HEK293 (cell line): ENCODE measurements around the gene HOXA4.

ENCODE experiments used
- BCL11B ChIP-seq: fragments of 450-650 bp; formaldehyde crosslinking; IDR thresholded peaks from 2 replicates; pipeline ENCODE4 v1.5.1; 2016; ENCODE audit warnings: low read depth, missing biosample characterization, missing genetic modification characterization
- EGR2 ChIP-seq: fragments of 450-650 bp; formaldehyde crosslinking; IDR thresholded peaks from 2 replicates; pipeline ENCODE4 v1.5.1; 2016; ENCODE audit warnings: low read depth, missing biosample characterization, missing genetic modification characterization
- IKZF3 ChIP-seq: fragments of 450-650 bp; IDR thresholded peaks from 2 replicates; pipeline ENCODE4 v1.5.0; 2018; ENCODE audit warnings: missing biosample characterization, mild to moderate bottlenecking, missing genetic modification characterization, moderate library complexity
- KLF16 ChIP-seq: fragments of 450-650 bp; formaldehyde crosslinking; IDR thresholded peaks from 2 replicates; pipeline ENCODE4 v1.5.1; 2017; ENCODE audit warnings: missing biosample characterization, missing genetic modification characterization
- SETDB1 ChIP-seq: IDR thresholded peaks from one replicate; pipeline ENCODE4 v1.6.1; 2017; ENCODE audit warnings: mild to moderate bottlenecking, low read length, moderate library complexity, mixed read lengths; ENCODE audit not compliant: insufficient read length
- YY2 ChIP-seq: fragments of 450-650 bp; formaldehyde crosslinking; IDR thresholded peaks from 2 replicates; pipeline ENCODE4 v1.5.1; 2016; ENCODE audit warnings: missing biosample characterization, missing genetic modification characterization
- ZIC2 ChIP-seq: fragments of 450-650 bp; formaldehyde crosslinking; IDR thresholded peaks from 2 replicates; pipeline ENCODE4 v1.5.1; 2016; ENCODE audit warnings: missing biosample characterization, missing genetic modification characterization
- ZNF155 ChIP-seq: fragments of 450-650 bp; formaldehyde crosslinking; IDR thresholded peaks from 2 replicates; pipeline ENCODE4 v1.5.1; 2016; ENCODE audit warnings: missing biosample characterization, missing genetic modification characterization
- ZNF266 ChIP-seq: fragments of 450-650 bp; formaldehyde crosslinking; IDR thresholded peaks from 2 replicates; pipeline ENCODE4 v1.5.1; 2016; ENCODE audit warnings: missing biosample characterization, missing genetic modification characterization, low read depth
- ZNF292 ChIP-seq: fragments of 450-650 bp; formaldehyde crosslinking; IDR thresholded peaks from 2 replicates; pipeline ENCODE4 v1.5.1; 2016; ENCODE audit warnings: low read depth, missing biosample characterization, missing genetic modification characterization, borderline replicate concordance
- ZNF311 ChIP-seq: fragments of 450-650 bp; formaldehyde crosslinking; IDR thresholded peaks from 2 replicates; pipeline ENCODE4 v1.5.1; 2017; ENCODE audit warnings: missing biosample characterization, missing genetic modification characterization, borderline replicate concordance
- ZNF391 ChIP-seq: fragments of 450-650 bp; formaldehyde crosslinking; IDR thresholded peaks from 2 replicates; pipeline ENCODE4 v1.5.1; 2016; ENCODE audit warnings: low read depth, missing biosample characterization, missing genetic modification characterization, borderline replicate concordance
- ZNF433 ChIP-seq: fragments of 450-650 bp; formaldehyde crosslinking; IDR thresholded peaks from 2 replicates; pipeline ENCODE4 v1.5.1; 2016; ENCODE audit warnings: missing biosample characterization, missing genetic modification characterization, low read depth
- ZNF48 ChIP-seq: fragments of 450-650 bp; formaldehyde crosslinking; IDR thresholded peaks from 2 replicates; pipeline ENCODE4 v1.5.1; 2016; ENCODE audit warnings: missing biosample characterization, missing genetic modification characterization
- ZNF548 ChIP-seq: fragments of 450-650 bp; formaldehyde crosslinking; IDR thresholded peaks from 2 replicates; pipeline ENCODE4 v1.5.1; 2016; ENCODE audit warnings: missing biosample characterization, missing genetic modification characterization
- ZNF585B ChIP-seq: fragments of 450-650 bp; formaldehyde crosslinking; IDR thresholded peaks from 2 replicates; pipeline ENCODE4 v1.5.1; 2016; ENCODE audit warnings: missing biosample characterization, missing genetic modification characterization
- ZNF596 ChIP-seq: fragments of 450-650 bp; IDR thresholded peaks from 2 replicates; pipeline ENCODE4 v1.5.0; 2018; ENCODE audit warnings: missing biosample characterization, mild to moderate bottlenecking, missing genetic modification characterization, moderate library complexity
- ZNF658 ChIP-seq: fragments of 450-650 bp; formaldehyde crosslinking; IDR thresholded peaks from 2 replicates; pipeline ENCODE4; 2016; ENCODE audit warnings: missing biosample characterization, missing genetic modification characterization
- ZNF670 ChIP-seq: fragments of 450-650 bp; formaldehyde crosslinking; IDR thresholded peaks from 2 replicates; pipeline ENCODE4 v1.5.1; 2016; ENCODE audit warnings: missing biosample characterization, missing genetic modification characterization, low read depth
- ZNF701 ChIP-seq: fragments of 450-650 bp; formaldehyde crosslinking; IDR thresholded peaks from 2 replicates; pipeline ENCODE4 v1.5.1; 2016; ENCODE audit warnings: missing biosample characterization, missing genetic modification characterization
- ZNF792 ChIP-seq: fragments of 450-650 bp; formaldehyde crosslinking; IDR thresholded peaks from 2 replicates; pipeline ENCODE4 v1.5.1; 2016; ENCODE audit warnings: missing biosample characterization, missing genetic modification characterization
- ZNF843 ChIP-seq: fragments of 450-650 bp; formaldehyde crosslinking; IDR thresholded peaks from 2 replicates; pipeline ENCODE4 v1.5.1; 2016; ENCODE audit warnings: missing biosample characterization, missing genetic modification characterization
- ZSCAN30 ChIP-seq: fragments of 450-650 bp; IDR thresholded peaks from 2 replicates; pipeline ENCODE4 v1.5.1; 2018; ENCODE audit warnings: missing biosample characterization, mild to moderate bottlenecking, missing genetic modification characterization, moderate library complexity
- ZXDB ChIP-seq: fragments of 450-650 bp; formaldehyde crosslinking; IDR thresholded peaks from 2 replicates; pipeline ENCODE4 v1.5.1; 2016; ENCODE audit warnings: missing biosample characterization, missing genetic modification characterization
- TF ChIP-seq, protein P1 (sequence below): fragments of 450-650 bp; formaldehyde crosslinking; IDR thresholded peaks from 2 replicates; pipeline ENCODE4 v1.5.1; 2016; ENCODE audit warnings: missing biosample characterization, missing genetic modification characterization
- TF ChIP-seq, protein P2 (sequence below): fragments of 450-650 bp; formaldehyde crosslinking; IDR thresholded peaks from 2 replicates; pipeline ENCODE4 v1.5.1; 2016; ENCODE audit warnings: missing biosample characterization, missing genetic modification characterization
- TF ChIP-seq, protein P3 (sequence below): fragments of 450-650 bp; formaldehyde crosslinking; IDR thresholded peaks from 2 replicates; pipeline ENCODE4 v1.5.1; 2016; ENCODE audit warnings: missing biosample characterization, missing genetic modification characterization, low read depth
- TF ChIP-seq, protein P4 (sequence below): fragments of 450-650 bp; formaldehyde crosslinking; conservative IDR thresholded peaks from 2 replicates; pipeline ENCODE4 v1.5.1; 2016; ENCODE audit warnings: low read depth, missing biosample characterization, missing genetic modification characterization
- TF ChIP-seq, protein P5 (sequence below): fragments of 450-650 bp; formaldehyde crosslinking; IDR thresholded peaks from 2 replicates; pipeline ENCODE4 v1.5.1; 2017; ENCODE audit warnings: missing biosample characterization, missing genetic modification characterization

Gene HOXA4

DNA sequence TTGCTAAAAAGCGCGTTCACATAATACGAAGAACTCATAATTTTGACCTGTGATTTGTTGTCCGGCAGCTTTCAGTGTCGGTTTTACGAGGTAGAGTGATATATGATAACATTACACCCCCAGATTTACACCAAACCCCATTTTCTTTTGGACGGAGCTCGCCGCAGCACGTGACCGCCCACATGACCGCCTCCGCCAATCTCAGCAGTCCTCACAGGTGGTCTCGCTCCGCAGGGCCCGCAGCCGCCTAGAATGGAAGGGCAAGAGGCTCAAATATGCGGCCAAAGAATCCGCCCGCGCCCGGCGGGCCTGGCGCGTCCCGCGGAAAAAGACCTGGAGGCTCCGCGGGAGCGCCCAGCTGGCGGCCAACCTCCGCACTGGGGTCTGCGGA lies 25.9 kb upstream of the HOXA4 start, which contains the start of gene HOXA7 (continued):
- no peak for TF ChIP-seq KLF16 (tag by site-specific recombination)
- TF ChIP-seq ZXDB: peak; percentile 22; the same call in 1 of the 2 replicates
- 0 out of 2 replicates have a peak, but pooled peaks have one; percentile 26 for TF ChIP-seq YY2
- TF ChIP-seq, protein P1, sequence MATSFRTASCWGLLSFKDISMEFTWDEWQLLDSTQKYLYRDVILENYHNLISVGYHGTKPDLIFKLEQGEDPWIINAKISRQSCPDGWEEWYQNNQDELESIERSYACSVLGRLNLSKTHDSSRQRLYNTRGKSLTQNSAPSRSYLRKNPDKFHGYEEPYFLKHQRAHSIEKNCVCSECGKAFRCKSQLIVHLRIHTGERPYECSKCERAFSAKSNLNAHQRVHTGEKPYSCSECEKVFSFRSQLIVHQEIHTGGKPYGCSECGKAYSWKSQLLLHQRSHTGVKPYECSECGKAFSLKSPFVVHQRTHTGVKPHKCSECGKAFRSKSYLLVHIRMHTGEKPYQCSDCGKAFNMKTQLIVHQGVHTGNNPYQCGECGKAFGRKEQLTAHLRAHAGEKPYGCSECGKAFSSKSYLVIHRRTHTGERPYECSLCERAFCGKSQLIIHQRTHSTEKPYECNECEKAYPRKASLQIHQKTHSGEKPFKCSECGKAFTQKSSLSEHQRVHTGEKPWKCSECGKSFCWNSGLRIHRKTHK: no peak
- TF ChIP-seq ZNF433 (tag by site-specific recombination): no peak
- no peak for TF ChIP-seq ZNF266 (tag by site-specific recombination)
- TF ChIP-seq ZNF792 (tag by site-specific recombination): no peak
- peak; percentile 81 for TF ChIP-seq EGR2 (tag by site-specific recombination)
- no peak for TF ChIP-seq IKZF3 (tag by site-specific recombination)
- no peak for TF ChIP-seq ZNF596 (tag by site-specific recombination)
- TF ChIP-seq ZNF701 (tag by site-specific recombination): no peak
- TF ChIP-seq, protein P2, sequence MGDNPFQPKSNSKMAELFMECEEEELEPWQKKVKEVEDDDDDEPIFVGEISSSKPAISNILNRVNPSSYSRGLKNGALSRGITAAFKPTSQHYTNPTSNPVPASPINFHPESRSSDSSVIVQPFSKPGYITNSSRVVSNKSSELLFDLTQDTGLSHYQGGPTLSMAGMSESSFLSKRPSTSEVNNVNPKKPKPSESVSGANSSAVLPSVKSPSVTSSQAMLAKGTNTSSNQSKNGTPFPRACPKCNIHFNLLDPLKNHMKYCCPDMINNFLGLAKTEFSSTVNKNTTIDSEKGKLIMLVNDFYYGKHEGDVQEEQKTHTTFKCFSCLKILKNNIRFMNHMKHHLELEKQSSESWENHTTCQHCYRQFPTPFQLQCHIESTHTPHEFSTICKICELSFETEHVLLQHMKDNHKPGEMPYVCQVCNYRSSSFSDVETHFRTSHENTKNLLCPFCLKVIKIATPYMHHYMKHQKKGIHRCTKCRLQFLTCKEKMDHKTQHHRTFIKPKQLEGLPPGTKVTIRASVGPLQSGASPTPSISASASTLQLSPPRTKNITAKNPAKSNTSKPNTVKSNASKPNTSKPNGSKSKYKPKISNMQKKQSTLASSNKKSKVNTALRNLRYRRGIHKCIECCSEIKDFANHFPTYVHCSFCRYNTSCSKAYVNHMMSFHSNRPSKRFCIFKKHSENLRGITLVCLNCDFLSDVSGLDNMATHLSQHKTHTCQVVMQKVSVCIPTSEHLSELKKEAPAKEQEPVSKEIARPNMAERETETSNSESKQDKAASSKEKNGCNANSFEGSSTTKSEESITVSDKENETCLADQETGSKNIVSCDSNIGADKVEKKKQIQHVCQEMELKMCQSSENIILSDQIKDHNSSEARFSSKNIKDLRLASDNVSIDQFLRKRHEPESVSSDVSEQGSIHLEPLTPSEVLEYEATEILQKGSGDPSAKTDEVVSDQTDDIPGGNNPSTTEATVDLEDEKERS (tag by site-specific recombination): no peak
- TF ChIP-seq ZSCAN30 (tag by site-specific recombination): no peak
- no peak for TF ChIP-seq ZNF48 (tag by site-specific recombination)
- TF ChIP-seq ZNF155 (tag by site-specific recombination): no peak
- no peak for TF ChIP-seq ZNF658 (tag by site-specific recombination)
- TF ChIP-seq ZNF292 (tag by site-specific recombination): no peak
- TF ChIP-seq, protein P3, sequence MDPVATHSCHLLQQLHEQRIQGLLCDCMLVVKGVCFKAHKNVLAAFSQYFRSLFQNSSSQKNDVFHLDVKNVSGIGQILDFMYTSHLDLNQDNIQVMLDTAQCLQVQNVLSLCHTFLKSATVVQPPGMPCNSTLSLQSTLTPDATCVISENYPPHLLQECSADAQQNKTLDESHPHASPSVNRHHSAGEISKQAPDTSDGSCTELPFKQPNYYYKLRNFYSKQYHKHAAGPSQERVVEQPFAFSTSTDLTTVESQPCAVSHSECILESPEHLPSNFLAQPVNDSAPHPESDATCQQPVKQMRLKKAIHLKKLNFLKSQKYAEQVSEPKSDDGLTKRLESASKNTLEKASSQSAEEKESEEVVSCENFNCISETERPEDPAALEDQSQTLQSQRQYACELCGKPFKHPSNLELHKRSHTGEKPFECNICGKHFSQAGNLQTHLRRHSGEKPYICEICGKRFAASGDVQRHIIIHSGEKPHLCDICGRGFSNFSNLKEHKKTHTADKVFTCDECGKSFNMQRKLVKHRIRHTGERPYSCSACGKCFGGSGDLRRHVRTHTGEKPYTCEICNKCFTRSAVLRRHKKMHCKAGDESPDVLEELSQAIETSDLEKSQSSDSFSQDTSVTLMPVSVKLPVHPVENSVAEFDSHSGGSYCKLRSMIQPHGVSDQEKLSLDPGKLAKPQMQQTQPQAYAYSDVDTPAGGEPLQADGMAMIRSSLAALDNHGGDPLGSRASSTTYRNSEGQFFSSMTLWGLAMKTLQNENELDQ (tag by site-specific recombination): no peak
- TF ChIP-seq ZNF548 (tag by site-specific recombination): no peak
- TF ChIP-seq, protein P4, sequence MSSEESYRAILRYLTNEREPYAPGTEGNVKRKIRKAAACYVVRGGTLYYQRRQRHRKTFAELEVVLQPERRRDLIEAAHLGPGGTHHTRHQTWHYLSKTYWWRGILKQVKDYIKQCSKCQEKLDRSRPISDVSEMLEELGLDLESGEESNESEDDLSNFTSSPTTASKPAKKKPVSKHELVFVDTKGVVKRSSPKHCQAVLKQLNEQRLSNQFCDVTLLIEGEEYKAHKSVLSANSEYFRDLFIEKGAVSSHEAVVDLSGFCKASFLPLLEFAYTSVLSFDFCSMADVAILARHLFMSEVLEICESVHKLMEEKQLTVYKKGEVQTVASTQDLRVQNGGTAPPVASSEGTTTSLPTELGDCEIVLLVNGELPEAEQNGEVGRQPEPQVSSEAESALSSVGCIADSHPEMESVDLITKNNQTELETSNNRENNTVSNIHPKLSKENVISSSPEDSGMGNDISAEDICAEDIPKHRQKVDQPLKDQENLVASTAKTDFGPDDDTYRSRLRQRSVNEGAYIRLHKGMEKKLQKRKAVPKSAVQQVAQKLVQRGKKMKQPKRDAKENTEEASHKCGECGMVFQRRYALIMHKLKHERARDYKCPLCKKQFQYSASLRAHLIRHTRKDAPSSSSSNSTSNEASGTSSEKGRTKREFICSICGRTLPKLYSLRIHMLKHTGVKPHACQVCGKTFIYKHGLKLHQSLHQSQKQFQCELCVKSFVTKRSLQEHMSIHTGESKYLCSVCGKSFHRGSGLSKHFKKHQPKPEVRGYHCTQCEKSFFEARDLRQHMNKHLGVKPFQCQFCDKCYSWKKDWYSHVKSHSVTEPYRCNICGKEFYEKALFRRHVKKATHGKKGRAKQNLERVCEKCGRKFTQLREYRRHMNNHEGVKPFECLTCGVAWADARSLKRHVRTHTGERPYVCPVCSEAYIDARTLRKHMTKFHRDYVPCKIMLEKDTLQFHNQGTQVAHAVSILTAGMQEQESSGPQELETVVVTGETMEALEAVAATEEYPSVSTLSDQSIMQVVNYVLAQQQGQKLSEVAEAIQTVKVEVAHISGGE (tag by site-specific recombination): no peak
- no peak for TF ChIP-seq ZNF670 (tag by site-specific recombination)
- TF ChIP-seq BCL11B (tag by site-specific recombination): no peak
- no peak for TF ChIP-seq ZNF311 (tag by site-specific recombination)
- no peak for TF ChIP-seq ZNF585B (tag by site-specific recombination)
- TF ChIP-seq, protein P5, sequence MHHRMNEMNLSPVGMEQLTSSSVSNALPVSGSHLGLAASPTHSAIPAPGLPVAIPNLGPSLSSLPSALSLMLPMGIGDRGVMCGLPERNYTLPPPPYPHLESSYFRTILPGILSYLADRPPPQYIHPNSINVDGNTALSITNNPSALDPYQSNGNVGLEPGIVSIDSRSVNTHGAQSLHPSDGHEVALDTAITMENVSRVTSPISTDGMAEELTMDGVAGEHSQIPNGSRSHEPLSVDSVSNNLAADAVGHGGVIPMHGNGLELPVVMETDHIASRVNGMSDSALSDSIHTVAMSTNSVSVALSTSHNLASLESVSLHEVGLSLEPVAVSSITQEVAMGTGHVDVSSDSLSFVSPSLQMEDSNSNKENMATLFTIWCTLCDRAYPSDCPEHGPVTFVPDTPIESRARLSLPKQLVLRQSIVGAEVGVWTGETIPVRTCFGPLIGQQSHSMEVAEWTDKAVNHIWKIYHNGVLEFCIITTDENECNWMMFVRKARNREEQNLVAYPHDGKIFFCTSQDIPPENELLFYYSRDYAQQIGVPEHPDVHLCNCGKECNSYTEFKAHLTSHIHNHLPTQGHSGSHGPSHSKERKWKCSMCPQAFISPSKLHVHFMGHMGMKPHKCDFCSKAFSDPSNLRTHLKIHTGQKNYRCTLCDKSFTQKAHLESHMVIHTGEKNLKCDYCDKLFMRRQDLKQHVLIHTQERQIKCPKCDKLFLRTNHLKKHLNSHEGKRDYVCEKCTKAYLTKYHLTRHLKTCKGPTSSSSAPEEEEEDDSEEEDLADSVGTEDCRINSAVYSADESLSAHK (tag by site-specific recombination): 0 out of 2 replicates have a peak, but pooled peaks have one; percentile 24
- 0 out of 2 replicates have a peak, but pooled peaks have one; percentile 36 for TF ChIP-seq ZNF843 (tag by site-specific recombination)
- no peak for TF ChIP-seq ZNF391 (tag by site-specific recombination)
- TF ChIP-seq SETDB1: no peak
- peak; percentile 77 for TF ChIP-seq ZIC2
